Fibroblast of skin of back (primary cell): ENCODE measurements around the gene RAB40AL.

Experiments used
- DNase-seq: peaks from one replicate; pipeline ENCODE4 v3.0.0-alpha.2; 2013

RAB40AL gene

DNA sequence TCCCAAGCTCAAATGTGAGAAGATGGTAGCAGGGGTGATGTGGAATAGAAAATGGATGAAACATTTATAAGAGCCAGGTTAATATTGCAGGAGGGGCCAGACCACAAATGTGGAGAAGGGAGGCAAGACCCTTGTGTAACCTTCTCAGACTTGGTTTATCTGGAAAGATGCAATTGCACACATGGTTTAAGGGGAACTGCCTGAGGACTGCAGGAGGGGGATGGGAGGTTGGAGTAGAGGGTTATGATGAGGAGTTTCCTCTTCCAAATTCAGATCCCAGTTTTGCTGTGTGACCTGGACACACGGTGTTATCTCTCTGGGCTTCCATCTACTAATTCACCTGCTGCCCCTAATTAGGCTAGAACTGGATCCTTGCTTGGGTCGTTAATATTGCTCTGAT is 46.1 kb downstream of the RAB40AL start:
- no peak for DNase-seq

DNA sequence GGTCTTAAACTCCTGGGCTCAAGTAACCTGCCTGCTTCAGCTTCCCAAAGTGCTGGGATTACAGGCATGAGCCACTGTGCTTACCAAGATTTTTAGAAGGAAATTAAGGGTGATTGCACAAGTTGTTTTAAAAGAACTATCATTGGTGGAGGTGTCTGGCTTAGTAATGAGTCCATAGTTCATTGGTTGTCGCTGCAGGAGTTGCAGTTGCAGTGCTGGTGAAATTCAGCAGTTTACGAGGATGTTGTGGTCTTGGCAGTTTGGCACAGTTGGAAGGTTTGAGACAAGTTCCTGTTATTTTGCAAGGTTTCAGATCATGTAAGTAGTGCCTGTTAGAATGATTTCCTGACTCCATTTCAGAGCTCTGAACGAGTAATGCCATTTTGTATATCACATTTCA is 48.1 kb downstream of the RAB40AL start:
- no peak for DNase-seq
